ENCODE results near the gene KNCN.

- no peak for TF ChIP-seq POLR2AphosphoS5 (IDR thresholded peaks at IDR 0.05)
- no peak for TF ChIP-seq CTCF (IDR thresholded peaks at IDR 0.05)
Observed at GRCh38 chr1:46538147-46538546, 13.3 kb downstream of the KNCN start.

All from breast epithelium (tissue), 3 donors.